ENCODE measurements around the gene C20orf144. TPM values are rescaled to one million over a fixed set of nuclear protein-coding genes. Genes with fewer than 3 reads are reported as not detected.

The C20orf144 gene
- total and polyA plus RNA-seq, 9 donors, result 0.05 to 0.46 TPM; not detected in 7

DNA sequence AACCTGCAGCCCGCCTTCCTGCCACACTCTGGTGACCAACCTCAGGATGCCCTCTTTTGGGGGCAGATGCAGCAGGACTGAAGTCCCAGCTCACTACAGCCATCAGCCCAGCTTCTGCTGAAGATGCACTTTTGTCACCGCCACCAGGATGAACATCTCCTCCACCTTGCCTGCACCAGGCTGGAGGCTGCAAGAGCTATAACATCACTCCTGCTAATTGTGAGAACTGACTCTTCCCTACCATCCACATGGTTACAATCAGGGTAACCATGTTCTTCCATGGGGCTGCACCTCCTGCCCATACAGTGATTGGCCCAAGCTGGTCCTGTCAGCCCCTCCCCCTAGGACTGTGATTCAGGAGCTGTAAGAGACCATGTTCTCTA, 2.6 kb downstream of the C20orf144 start:
- no peak overlapping the region for H3K4me3 ChIP-seq
- H3K9me3 ChIP-seq, result no peaks in the 10 kb centered on the region
- no peak overlapping the region for H3K27ac ChIP-seq
- DNase-seq, result peak in 3 of 5 donors; percentile 13 to 41 (median 36)
- 94 to 100% (median 97%) methylated on average over 2 of the region's 2 CpGs for whole genome bisulfite sequencing, 3 donors
- intact Hi-C loops (cut with DNase I), result loop anchor here in 2 of 4 donors (5.0 to 10.0 kb wide), 2 partner anchors 68 to 70 kb away; partner anchors contain the start of gene ZNF341 (in 2 of the 2)
- H3K27me3 ChIP-seq, result no peaks in the 10 kb centered on the region
- TF ChIP-seq EP300 (IDR thresholded peaks at IDR 0.05) (no peak), POLR2A (IDR thresholded peaks at IDR 0.05) (no peak)
- TF ChIP-seq, protein P1, sequence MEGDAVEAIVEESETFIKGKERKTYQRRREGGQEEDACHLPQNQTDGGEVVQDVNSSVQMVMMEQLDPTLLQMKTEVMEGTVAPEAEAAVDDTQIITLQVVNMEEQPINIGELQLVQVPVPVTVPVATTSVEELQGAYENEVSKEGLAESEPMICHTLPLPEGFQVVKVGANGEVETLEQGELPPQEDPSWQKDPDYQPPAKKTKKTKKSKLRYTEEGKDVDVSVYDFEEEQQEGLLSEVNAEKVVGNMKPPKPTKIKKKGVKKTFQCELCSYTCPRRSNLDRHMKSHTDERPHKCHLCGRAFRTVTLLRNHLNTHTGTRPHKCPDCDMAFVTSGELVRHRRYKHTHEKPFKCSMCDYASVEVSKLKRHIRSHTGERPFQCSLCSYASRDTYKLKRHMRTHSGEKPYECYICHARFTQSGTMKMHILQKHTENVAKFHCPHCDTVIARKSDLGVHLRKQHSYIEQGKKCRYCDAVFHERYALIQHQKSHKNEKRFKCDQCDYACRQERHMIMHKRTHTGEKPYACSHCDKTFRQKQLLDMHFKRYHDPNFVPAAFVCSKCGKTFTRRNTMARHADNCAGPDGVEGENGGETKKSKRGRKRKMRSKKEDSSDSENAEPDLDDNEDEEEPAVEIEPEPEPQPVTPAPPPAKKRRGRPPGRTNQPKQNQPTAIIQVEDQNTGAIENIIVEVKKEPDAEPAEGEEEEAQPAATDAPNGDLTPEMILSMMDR (IDR thresholded peaks at IDR 0.05), result no peak
- H3K4me1 ChIP-seq (ENCODE audit: insufficient read depth), result peaks cover 9% of the 10 kb centered on the region
- no peaks in the 10 kb centered on the region for H3K36me3 ChIP-seq

DNA sequence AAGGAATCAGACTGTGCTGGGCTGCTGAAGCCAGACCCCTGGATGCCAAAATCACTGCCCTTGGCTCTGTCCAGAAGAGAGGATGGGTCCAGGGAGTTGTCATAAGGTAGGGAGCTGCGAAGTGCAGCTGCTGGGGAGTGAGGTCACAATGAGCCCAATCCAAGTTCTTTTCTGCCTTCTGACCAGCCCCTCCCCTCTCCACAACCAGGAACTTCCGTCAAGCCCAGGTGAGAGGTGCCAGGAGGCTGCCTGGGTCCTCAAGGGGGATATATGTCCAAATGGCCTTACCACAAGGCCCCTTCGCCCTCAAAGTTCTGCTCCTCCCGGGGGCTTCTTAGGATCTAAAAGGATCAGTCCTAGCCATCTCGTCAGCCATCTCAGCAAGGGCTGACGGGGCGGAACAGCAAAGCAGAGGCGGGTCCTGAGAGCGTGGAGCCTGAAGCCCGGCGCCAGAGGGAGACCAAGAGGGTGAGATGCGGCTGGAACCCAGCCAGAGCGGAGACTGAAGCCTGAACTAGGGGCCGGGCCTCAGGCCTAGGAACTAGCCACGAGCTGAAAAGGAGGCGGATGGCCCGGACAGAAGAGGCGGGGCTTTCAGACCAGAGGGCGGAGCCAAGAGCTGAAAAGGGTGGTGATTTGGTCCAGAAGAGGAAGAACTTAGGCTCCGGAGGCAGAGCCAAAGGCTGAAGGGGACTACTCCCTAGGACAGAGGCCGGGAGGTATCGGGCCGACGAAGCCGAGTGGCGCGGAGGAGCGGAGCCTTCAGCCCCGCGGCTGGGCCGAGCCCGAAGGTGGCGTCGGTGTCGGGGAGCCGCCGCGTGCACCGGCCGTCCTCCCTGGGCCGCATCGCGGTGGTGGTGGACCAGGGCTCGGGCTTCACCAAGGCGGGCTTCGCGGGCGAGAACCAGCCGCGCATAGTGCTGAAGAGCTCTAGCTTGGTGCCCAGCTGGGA, 4.4 kb downstream of the C20orf144 start, which contains the start of gene ACTL10:
ACTL10 (plus strand) TSS at position 651 of the 952 bp plus-strand sequence. CDS start 555 bp downstream, outside the sequence.
- 1 to 14% (median 2%) methylated on average over 31 to 50 of the region's 50 CpGs for WGBS, 3 donors
- Histone ChIP-seq H3K4me1 (ENCODE audit: insufficient read depth) (peaks cover 11% of the 10 kb centered on the region), H3K4me3 (peak within 1 kb of the TSS; percentile 49), H3K27me3 (no peaks in the 10 kb centered on the region), H3K27ac (peak within 1 kb of the TSS; percentile 55 to 94), H3K9me3 (no peaks in the 10 kb centered on the region), H3K36me3 (no peaks in the 10 kb centered on the region)
- peak; percentile 99 to 100 (median 99) for DNase-seq
- TF ChIP-seq, protein P1 (IDR thresholded peaks at IDR 0.05), result peak in 2 of 3 donors; percentile 59 to 60
- TF ChIP-seq POLR2A (IDR thresholded peaks at IDR 0.05), result peak; percentile 65
- TF ChIP-seq EP300 (IDR thresholded peaks at IDR 0.05), result no peak
- intact Hi-C loops (cut with DNase I), result loop anchor here in 2 of 4 donors (5.0 to 10.0 kb wide), 2 partner anchors 66 to 68 kb away; partner anchors contain the start of gene ZNF341 (in 2 of the 2)

- TF ChIP-seq, protein P1 (IDR thresholded peaks at IDR 0.05), result no peak
- TF ChIP-seq EP300 (IDR thresholded peaks at IDR 0.05) (no peak), POLR2A (IDR thresholded peaks at IDR 0.05) (no peak)
- H3K4me3 ChIP-seq, result peak overlapping the region; percentile 49
- WGBS, 3 donors, result 0 to 17% (median 1%) methylated on average over 35 to 55 of the region's 55 CpGs
- DNase-seq, result peak in 3 of 5 donors; percentile 77 to 85 (median 82)
- H3K4me1 ChIP-seq (ENCODE audit: insufficient read depth), result peaks cover 15% of the 10 kb centered on the region
- intact Hi-C loops (cut with DNase I), result loop anchor here in 2 of 4 donors (5.0 to 10.0 kb wide), 2 partner anchors 65 to 68 kb away; partner anchors contain the start of gene ZNF341 (in 2 of the 2)
- no peaks in the 10 kb centered on the region for H3K36me3 ChIP-seq
- no peaks in the 10 kb centered on the region for H3K9me3 ChIP-seq
- peak overlapping the region; percentile 16 to 94 for H3K27ac ChIP-seq
- no peaks in the 10 kb centered on the region for H3K27me3 ChIP-seq
These were observed 5.1 kb downstream of the C20orf144 start for GRCh38 chr20:33667245-33667675.

DNA sequence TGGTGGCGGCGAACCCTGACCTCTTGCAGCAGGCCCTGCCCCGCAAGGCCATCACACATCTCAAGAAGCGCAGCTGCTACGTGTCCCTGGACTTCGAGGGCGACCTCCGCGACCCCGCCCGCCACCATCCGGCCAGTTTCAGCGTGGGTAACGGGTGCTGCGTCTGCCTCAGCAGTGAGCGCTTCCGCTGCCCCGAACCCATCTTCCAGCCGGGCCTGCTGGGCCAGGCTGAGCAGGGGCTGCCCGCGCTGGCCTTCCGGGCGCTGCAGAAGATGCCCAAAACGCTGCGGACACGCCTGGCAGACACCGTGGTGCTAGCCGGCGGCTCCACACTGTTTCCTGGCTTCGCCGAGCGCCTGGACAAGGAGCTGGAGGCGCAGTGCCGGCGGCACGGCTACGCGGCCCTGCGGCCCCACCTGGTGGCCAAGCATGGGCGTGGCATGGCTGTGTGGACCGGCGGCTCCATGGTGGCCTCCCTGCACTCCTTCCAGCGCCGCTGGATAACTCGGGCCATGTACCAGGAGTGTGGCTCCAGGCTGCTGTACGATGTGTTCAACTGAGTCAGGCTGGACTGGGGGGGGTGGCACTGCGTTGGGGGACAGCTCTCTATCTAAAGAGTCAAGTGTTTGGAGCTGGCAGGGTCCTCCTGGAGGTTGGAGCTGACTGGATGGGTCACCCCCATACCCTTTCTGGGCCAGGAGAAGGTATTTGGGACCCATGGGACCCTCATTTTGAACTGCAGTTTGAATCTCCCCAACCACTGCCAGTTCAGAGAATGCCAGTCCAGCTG, 5.7 kb downstream of the C20orf144 start:
- TF ChIP-seq, protein P1 (IDR thresholded peaks at IDR 0.05), result peak; percentile 83 to 95 (median 93)
- no peak for TF ChIP-seq EP300 (IDR thresholded peaks at IDR 0.05)
- TF ChIP-seq POLR2A (IDR thresholded peaks at IDR 0.05), result no peak
- peak overlapping the region; percentile 16 to 94 for H3K27ac ChIP-seq
- H3K36me3 ChIP-seq, result no peaks in the 10 kb centered on the region
- H3K4me3 ChIP-seq, result peak overlapping the region; percentile 49
- DNase-seq, result peak; percentile 79 to 89 (median 84)
- peaks cover 18% of the 10 kb centered on the region for H3K4me1 ChIP-seq (ENCODE audit: insufficient read depth)
- no peaks in the 10 kb centered on the region for H3K27me3 ChIP-seq
- 4 to 26% (median 5%) methylated on average over 39 to 47 of the region's 47 CpGs for WGBS, 3 donors
- no peaks in the 10 kb centered on the region for H3K9me3 ChIP-seq
- intact Hi-C loops (cut with DNase I), result loop anchor here in 2 of 4 donors (5.0 to 10.0 kb wide), 2 partner anchors 64 to 67 kb away; partner anchors contain the start of gene ZNF341 (in 2 of the 2)
